GM12878 (cell line): Measurements from ENCODE around the gene PSMG3. TPM values are rescaled to one million over a fixed set of nuclear protein-coding genes. Genes with fewer than 3 reads are reported as not detected.
A peak's percentile ranks its signal among the peaks of the same experiment; 100 is the strongest.

Source experiments
- ATAC-seq: fragments of 200-7000 bp; cut with Tn5 transposase; 3 replicates; pipeline ENCODE4 v1.9.1; 2020; ENCODE audit warnings: mild to moderate bottlenecking, moderate library complexity
- BruUV-seq: library from RNA; stranded (reverse); fragments of 400-500 nt; replicated peaks from 2 replicates; lab custom pipeline; 2021; lab: Mats Ljungman, UMichigan
- CTCF ChIA-PET: fragments of 300-600 bp; sonication (Branson Sonifier 250); formaldehyde crosslinking; extraction: SDS; loops from one replicate; lab custom pipeline; 2021; ENCODE audit warnings: inconsistent platforms; lab: Yijun Ruan, JAX
- POLR2A ChIA-PET: fragments of 350-600 bp; formaldehyde crosslinking; extraction: SDS; loops from one replicate; lab custom pipeline; 2021; ENCODE audit warnings: inconsistent platforms; lab: Charles Lee
- RAD21 ChIA-PET: fragments of 300-600 bp; sonication (Branson Sonifier 250); formaldehyde crosslinking; loops from one replicate; lab custom pipeline; 2023; ENCODE audit warnings: antibody characterized with exemption; ENCODE audit not compliant: unreplicated experiment; lab: Charles Lee
- SMC1A ChIA-PET: fragments of 300-600 bp; sonication (Branson Sonifier 250); formaldehyde crosslinking; loops from one replicate; lab custom pipeline; 2023; ENCODE audit not compliant: unreplicated experiment, uncharacterized antibody; lab: Charles Lee
- DNase-seq: peaks from one replicate; pipeline ENCODE4 v3.0.0-alpha.2; 2011; ENCODE audit warnings: low read depth, low spot score
- FAIRE-seq: peaks from 3 replicates; lab custom pipeline; 2011; peaks lifted over from hg19 to GRCh38; lab: Jason Lieb, UNC
- H2AFZ ChIP-seq: 2 replicates; pipeline ENCODE4 v1.6.0; 2011; ENCODE audit warnings: low read depth, low read length, control low read depth; ENCODE audit not compliant: control insufficient read depth
- H3K27ac ChIP-seq: 2 replicates; pipeline ENCODE4 v1.5.1; 2011; ENCODE audit warnings: control low read depth; ENCODE audit not compliant: control insufficient read depth, insufficient read depth
- H3K27me3 ChIP-seq, 2 experiments: replicated peaks in 1 of 2; 2 replicates each; pipeline versions ENCODE4 v1.6.0 to v1.6.1; 2011; ENCODE audit warnings: low read length in 1 of 2; ENCODE audit not compliant: control insufficient read depth in 2 of 2, insufficient read depth in 2 of 2
- H3K36me3 ChIP-seq, 2 experiments: 2 replicates each; pipeline ENCODE4 v1.5.1; 2011; ENCODE audit warnings: low read length in 1 of 2; ENCODE audit not compliant: control insufficient read depth in 2 of 2, insufficient read depth in 2 of 2
- H3K4me1 ChIP-seq: 2 replicates; pipeline ENCODE4 v1.6.1; 2011; ENCODE audit warnings: mild to moderate bottlenecking, low read length, moderate library complexity, mixed read lengths; ENCODE audit not compliant: control insufficient read depth, insufficient read depth
- H3K4me2 ChIP-seq: 2 replicates; pipeline ENCODE4 v1.6.0; 2011; ENCODE audit warnings: control low read depth; ENCODE audit not compliant: control insufficient read depth, insufficient read depth
- H3K4me3 ChIP-seq: fragments of 200-600 bp; sonication (generic); 2 replicates; pipeline ENCODE4 v1.5.1; 2016
- H3K79me2 ChIP-seq: 2 replicates; pipeline ENCODE4 v1.6.0; 2011; ENCODE audit warnings: low read length; ENCODE audit not compliant: control insufficient read depth, insufficient read depth
- H3K9ac ChIP-seq: 2 replicates; pipeline ENCODE4 v1.8.0; 2011; ENCODE audit warnings: low read length, control low read depth, mixed read lengths; ENCODE audit not compliant: control insufficient read depth, insufficient read depth
- H3K9me3 ChIP-seq: replicated peaks from 3 replicates; pipeline ENCODE4 v1.5.1; 2011; ENCODE audit warnings: mild to moderate bottlenecking, low read length; ENCODE audit not compliant: control insufficient read depth, insufficient read depth
- H4K20me1 ChIP-seq: 2 replicates; pipeline ENCODE4 v1.6.0; 2011; ENCODE audit not compliant: control insufficient read depth, insufficient read depth
- BMI1 ChIP-seq: fragments of 450-650 bp; IDR thresholded peaks from 2 replicates; pipeline ENCODE4 v1.6.1; 2016; ENCODE audit warnings: mild to moderate bottlenecking, moderate library complexity, borderline replicate concordance
- CHD1 ChIP-seq: IDR thresholded peaks from 2 replicates; pipeline ENCODE4 v1.6.1; 2012; ENCODE audit warnings: low read depth, low read length, improper control_type of control experiment
- E4F1 ChIP-seq: fragments of 450-650 bp; IDR thresholded peaks from 2 replicates; pipeline ENCODE4 v1.6.1; 2018; ENCODE audit warnings: borderline replicate concordance, mild to moderate bottlenecking; ENCODE audit not compliant: partially characterized antibody
- IKZF1 ChIP-seq: fragments of 450-650 bp; conservative IDR thresholded peaks from 2 replicates; pipeline ENCODE4 v1.6.1; 2017; ENCODE audit warnings: antibody characterized with exemption, mild to moderate bottlenecking
- KAT2A ChIP-seq: conservative IDR thresholded peaks from 2 replicates; pipeline ENCODE4 v1.6.1; 2011; ENCODE audit warnings: low read depth, low read length; ENCODE audit not compliant: control insufficient read depth
- KDM1A ChIP-seq: fragments of 200-600 bp; sonication (generic); IDR thresholded peaks from 2 replicates; pipeline ENCODE4 v1.6.1; 2016; ENCODE audit warnings: borderline replicate concordance
- POLR2AphosphoS5 ChIP-seq: IDR thresholded peaks from 2 replicates; pipeline ENCODE4 v1.6.1; 2011; ENCODE audit warnings: mild to moderate bottlenecking, low read length, inconsistent platforms
- RB1 ChIP-seq: fragments of 450-650 bp; formaldehyde crosslinking; IDR thresholded peaks from 2 replicates; pipeline ENCODE4 v1.6.1; 2017; ENCODE audit warnings: mild to moderate bottlenecking, borderline replicate concordance
- TARDBP ChIP-seq: IDR thresholded peaks from 2 replicates; pipeline ENCODE4 v1.6.1; 2016; ENCODE audit warnings: borderline replicate concordance
- WGBS: methylation state at CpG from one replicate; pipeline ENCODE4 v1.1.6; 2016; ENCODE audit warnings: low lambda C conversion rate; ENCODE audit not compliant: insufficient replicate concordance, insufficient coverage; ENCODE audit errors: missing lambda C conversion rate; 5-methylcytosine and 5-hydroxymethylcytosine counted together
- in situ Hi-C: fragments of 300-500 bp; cut with MboI; formaldehyde crosslinking; loops from 9 replicates; pipeline ENCODE4 v1.14.3; 2018; ENCODE audit warnings: mixed read lengths
- intact Hi-C: fragments of 100-400 bp; cut with micrococcal nuclease; formaldehyde crosslinking; loops from one replicate; pipeline ENCODE4 v1.14.2; 2022; ENCODE audit not compliant: unreplicated experiment
- polyA plus RNA-seq, 11 experiments: library from polyadenylated mRNA; depleted of rRNA in 4 of 11; unstranded in 6 of 11; stranded (reverse) in 5 of 11; fragments of >200 nt; fragmentation: Nextera tagmentation in 4 of 11; fragmentation: Illumina TruSeq in 1 of 11; extraction: Ambion mirVana in 4 of 11; extraction: Trizol in 1 of 11; gene quantifications; 1 replicate in 1 of 11; 2 replicates in 10 of 11; pipeline versions ENCODE4 v1.2.1 to v1.2.3, GENCODE V29; 2011 to 2016; ENCODE audit warnings: inconsistent platforms in 2 of 11, missing spikeins in 2 of 11, low read depth in 1 of 11
- total RNA-seq, 4 experiments: library from RNA; depleted of rRNA in 3 of 4; stranded (reverse); fragments of >200 nt in 3 of 4; fragmentation: Illumina TruSeq in 1 of 4; extraction: Trizol in 1 of 4; gene quantifications; 2 replicates each; pipeline versions ENCODE4 v1.2.1 to v1.2.3, GENCODE V29; 2013 to 2021

Gene PSMG3
- total and polyA plus RNA-seq, 10 of the 15 experiments (the other 5 are each of a cell fraction or from before 2014, with no cell fraction given): 23.9 to 115 (median 60.6) TPM

DNA sequence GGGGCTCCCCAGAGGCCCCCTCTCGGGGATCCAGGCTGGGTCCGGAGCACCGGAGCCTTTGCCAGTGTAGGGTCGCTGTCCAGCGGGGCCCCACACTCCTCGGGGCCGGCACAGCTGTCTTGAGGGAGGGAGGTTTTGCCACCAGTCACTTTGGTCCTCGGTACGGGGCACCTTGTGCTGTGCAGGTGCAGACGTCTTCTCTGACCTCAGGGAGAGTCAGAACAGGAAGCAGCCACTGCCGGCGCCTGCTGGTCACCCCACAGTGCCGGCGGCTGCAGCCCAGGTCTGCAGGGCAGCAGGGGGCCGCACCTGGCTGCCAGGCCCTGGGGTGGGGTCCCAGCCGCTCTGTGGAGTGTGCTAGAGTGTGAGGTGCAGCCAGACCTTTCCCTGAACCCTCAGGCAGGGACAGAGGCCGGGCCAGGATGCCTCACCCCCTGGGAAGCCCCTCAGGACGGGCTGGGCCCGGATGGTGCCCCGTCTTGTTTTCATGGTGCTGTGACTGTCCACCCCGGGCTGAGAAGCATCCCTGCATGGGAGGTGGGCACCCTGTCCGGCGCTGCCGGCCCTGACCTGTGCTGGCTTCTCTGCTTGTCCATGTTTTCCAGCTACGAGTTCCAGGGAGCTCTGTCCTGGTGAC lies 31.2 kb downstream of the PSMG3 start (continued):
- TF ChIP-seq E4F1 (no peak), POLR2AphosphoS5 (no peak), IKZF1 (no peak), KAT2A (no peak), TARDBP (no peak), CHD1 (no peak)

DNA sequence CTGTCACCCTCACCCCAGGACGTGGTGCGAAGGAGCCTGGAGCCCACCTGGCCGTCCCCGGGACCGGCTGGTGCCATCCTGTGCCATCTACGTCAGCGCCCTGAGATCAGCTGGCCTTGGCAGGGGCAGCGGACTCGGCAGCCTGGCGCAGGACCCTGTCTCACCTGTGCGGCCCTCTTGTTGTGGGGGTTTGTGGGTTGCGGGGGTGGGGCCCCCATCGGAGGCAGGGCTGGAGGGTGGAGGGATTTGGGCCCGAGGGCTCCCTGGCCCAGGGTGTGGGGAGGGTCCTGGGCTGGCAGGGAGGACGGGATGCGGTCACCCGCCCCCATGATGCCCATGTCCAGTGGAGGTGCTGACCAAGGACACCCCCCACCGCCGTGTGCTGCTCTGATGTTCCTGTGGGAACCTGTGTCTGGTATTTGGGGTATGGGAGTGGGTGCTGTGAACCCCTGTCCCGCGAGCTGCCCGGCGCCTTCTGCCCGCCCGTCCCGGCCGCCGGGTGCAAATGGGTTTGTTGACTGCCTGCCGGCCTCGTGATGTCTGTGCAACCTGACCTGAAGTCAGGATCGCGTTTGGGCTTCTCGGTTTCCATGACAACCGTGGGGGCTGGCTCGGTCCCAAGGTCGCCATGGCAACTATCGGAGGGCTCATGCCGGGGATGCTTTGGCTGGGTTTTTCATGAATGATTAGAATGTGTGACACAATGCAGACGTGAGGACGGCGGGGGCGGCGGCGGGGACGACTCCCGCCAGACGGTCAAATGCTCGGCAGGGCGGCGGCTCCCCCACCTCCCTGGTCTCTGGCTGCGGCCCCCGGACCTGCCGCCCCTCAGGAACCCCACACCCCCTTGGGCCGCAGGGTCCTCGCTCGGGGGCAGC lies 32.1 kb downstream of the PSMG3 start:
- H3K4me2 ChIP-seq: no peak overlapping the region
- peaks cover 10% of the 10 kb centered on the region for H3K4me1 ChIP-seq
- H4K20me1 ChIP-seq: peaks cover 7% of the 10 kb centered on the region; the same call in 1 of the 2 replicates
- H3K79me2 ChIP-seq: peaks cover 23% of the 10 kb centered on the region
- intact Hi-C loops (no loop called here), in situ Hi-C loops (no loop called here)
- SMC1A ChIA-PET: no interaction called here
- no peak overlapping the region for H3K27ac ChIP-seq
- CTCF ChIA-PET: no interaction called here
- no peaks in the 10 kb centered on the region for H3K27me3 ChIP-seq
- ATAC-seq (no peak), FAIRE-seq (no peak), DNase-seq (no peak)
- H3K36me3 ChIP-seq: peaks cover 3 to 21% of the 10 kb centered on the region in 2 experiments; a peak in 3 of 4 replicates
- H3K9ac ChIP-seq: no peak overlapping the region
- POLR2A ChIA-PET: no interaction called here
- RAD21 ChIA-PET: no interaction called here
- BruUV-seq: no TSS peak
- WGBS: 95% methylated on average over 38 of the region's 56 CpGs
- H2AFZ ChIP-seq: no peak overlapping the region
- H3K4me3 ChIP-seq: no peak overlapping the region
- TF ChIP-seq BMI1: peak; percentile 79
- TF ChIP-seq RB1: no peak
- TF ChIP-seq KDM1A: no peak
- H3K9me3 ChIP-seq: no peaks in the 10 kb centered on the region
